PFSK-1 (cell line): ENCODE data around the gene RHOXF2.

Experiments used
- REST ChIP-seq, 2 experiments: IDR thresholded peaks; 2 replicates each; pipeline versions ENCODE4 v1.6.1 to v1.8.0; 2011 to 2012; ENCODE audit warnings: low read depth in 2 of 2, low read length in 2 of 2, control low read depth in 1 of 2, inconsistent platforms in 1 of 2, mild to moderate bottlenecking in 1 of 2, moderate library complexity in 1 of 2; ENCODE audit not compliant: insufficient read depth in 1 of 2
- SIN3A ChIP-seq: IDR thresholded peaks from 2 replicates; pipeline ENCODE4 v1.6.1; 2012; ENCODE audit warnings: mild to moderate bottlenecking, low read length, moderate library complexity, borderline replicate concordance; ENCODE audit not compliant: insufficient read depth

GRCh38 chrX:120144178-120144844 lies 14.1 kb upstream of the RHOXF2 start:
- TF ChIP-seq REST (IDR thresholded peaks at IDR 0.05; ENCODE audit: insufficient read depth in 1 of 2, low read depth in 2 of 2, low read length in 2 of 2): no peak
- no peak for TF ChIP-seq SIN3A
